BJ (cell line): ENCODE results near the gene CSNK1D. TPM values are rescaled to one million over a fixed set of nuclear protein-coding genes. Genes with fewer than 3 reads are reported as not detected.

ENCODE experiments used
- CTCF ChIA-PET: fragments of 350-600 bp; formaldehyde crosslinking; extraction: SDS; loops from one replicate; lab custom pipeline; 2021; ENCODE audit warnings: antibody characterized with exemption, inconsistent platforms; lab: Yijun Ruan, JAX
- POLR2A ChIA-PET: fragments of 300-600 bp; sonication (Branson Sonifier 250); formaldehyde crosslinking; extraction: SDS; loops from one replicate; lab custom pipeline; 2021; ENCODE audit warnings: antibody characterized with exemption; lab: Charles Lee
- DNase-seq: peaks from one replicate; pipeline ENCODE4 v3.0.0-alpha.2; 2011; ENCODE audit warnings: low read depth
- H3K27me3 ChIP-seq: 2 replicates; pipeline ENCODE4 v1.6.0; 2011; ENCODE audit warnings: low read length; ENCODE audit not compliant: control insufficient read depth, insufficient read depth
- H3K36me3 ChIP-seq: 2 replicates; pipeline ENCODE4 v1.5.1; 2011; ENCODE audit warnings: low read length; ENCODE audit not compliant: control insufficient read depth, insufficient read depth
- H3K4me3 ChIP-seq: 2 replicates; pipeline ENCODE4 v1.5.1; 2011; ENCODE audit warnings: low read depth, mild to moderate bottlenecking, control low read depth, low read length
- CTCF ChIP-seq: IDR thresholded peaks from 2 replicates; pipeline ENCODE4 v1.5.1; 2011; ENCODE audit warnings: low read depth, mild to moderate bottlenecking, control low read depth, inconsistent platforms, low read length, moderate library complexity; ENCODE audit not compliant: insufficient read depth
- polyA plus RNA-seq: library from polyadenylated mRNA; depleted of rRNA; stranded (reverse); fragments of >200 nt; gene quantifications from 2 replicates; pipeline ENCODE4 v1.2.3, GENCODE V29; 2011

CSNK1D gene
- polyA plus RNA-seq, 1 experiment = 118 TPM

- no peak for DNase-seq
- Histone ChIP-seq H3K36me3 (no peaks in the 10 kb centered on the region), H3K27me3 (no peaks in the 10 kb centered on the region), H3K4me3 (no peak overlapping the region)
- TF ChIP-seq CTCF = no peak
- ChIA-PET POLR2A (no interaction called here), CTCF (no interaction called here)
Observed at GRCh38 chr17:82277851-82278250, 4.4 kb upstream of the CSNK1D start.

- Histone ChIP-seq H3K27me3 (no peaks in the 10 kb centered on the region), H3K4me3 (no peak overlapping the region), H3K36me3 (no peaks in the 10 kb centered on the region; the same call in 1 of the 2 replicates)
- CTCF ChIA-PET = no interaction called here
- TF ChIP-seq CTCF = no peak
- POLR2A ChIA-PET = no interaction called here
- no peak for DNase-seq
Observed at GRCh38 chr17:82276938-82277337, 3.4 kb upstream of the CSNK1D start.

DNA sequence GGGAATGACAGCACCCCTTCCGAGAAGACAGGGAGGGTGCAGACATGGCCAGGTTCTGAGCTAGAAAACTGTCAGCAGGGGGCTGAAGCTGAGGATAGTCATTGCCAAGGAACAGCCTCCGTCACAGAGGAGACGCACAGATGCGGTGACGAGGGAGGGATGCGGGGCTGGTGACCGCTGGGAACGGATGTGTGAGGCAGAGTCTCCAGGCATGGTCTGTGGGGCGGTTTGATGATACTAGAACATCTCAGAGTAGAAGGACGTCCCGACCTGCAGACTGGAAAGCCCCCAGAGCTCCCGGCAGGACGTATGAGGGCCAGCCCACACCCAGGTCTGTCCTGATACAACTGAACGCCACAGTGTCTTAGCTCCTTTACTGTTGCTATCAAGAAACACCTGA lies 1.8 kb upstream of the CSNK1D start:
- peaks cover 8% of the 10 kb centered on the region for H3K36me3 ChIP-seq
- CTCF ChIA-PET = no interaction called here
- no peaks in the 10 kb centered on the region for H3K27me3 ChIP-seq
- POLR2A ChIA-PET = no interaction called here
- no peak for TF ChIP-seq CTCF
- H3K4me3 ChIP-seq = no peak overlapping the region
- no peak for DNase-seq

- no peak for DNase-seq
- no peak for TF ChIP-seq CTCF
- no peaks in the 10 kb centered on the region for H3K27me3 ChIP-seq
- H3K36me3 ChIP-seq = peaks cover 10% of the 10 kb centered on the region
- ChIA-PET CTCF (interaction anchor here (1.0 to 1.1 kb wide), 2 partner anchors 10 to 17 kb away, joined by 3 to 4 read pairs; no protein-coding TSS in a partner anchor), POLR2A (interaction anchor here (0.8 kb wide), 1 partner anchor 24 kb away, joined by 3 read pairs; no protein-coding TSS in a partner anchor)
- H3K4me3 ChIP-seq = peak overlapping the region; percentile 97
Observed at GRCh38 chr17:82274134-82275020, 877 bp upstream of the CSNK1D start.

- ChIA-PET CTCF (no interaction called here), POLR2A (no interaction called here)
- Histone ChIP-seq H3K27me3 (no peaks in the 10 kb centered on the region), H3K36me3 (peaks cover 10% of the 10 kb centered on the region), H3K4me3 (peak overlapping the region; percentile 97)
- DNase-seq = no peak
- no peak for TF ChIP-seq CTCF
Observed at GRCh38 chr17:82272495-82273326, 789 bp downstream of the CSNK1D start.
